Neural progenitor cell (in vitro differentiated cells): ENCODE data around the gene PRG3. TPM values are rescaled to one million over a fixed set of nuclear protein-coding genes. Genes with fewer than 3 reads are reported as not detected.
A peak's percentile ranks its signal among the peaks of the same experiment; 100 is the strongest.

Source experiments
- DNase-seq: peaks from one replicate; pipeline ENCODE4 v3.0.0-alpha.2; 2016; ENCODE audit warnings: low spot score
- H2AFZ ChIP-seq: fragments of 200-600 bp; sonication (generic); replicated peaks from 2 replicates; pipeline ENCODE4 v1.6.1; 2016; ENCODE audit warnings: antibody characterized with exemption
- H3F3A ChIP-seq: fragments of 200-600 bp; sonication (generic); 2 replicates; pipeline ENCODE4 v1.6.1; 2016; ENCODE audit warnings: antibody characterized with exemption, low read depth
- H3K27ac ChIP-seq: fragments of 200-600 bp; sonication (generic); 2 replicates; pipeline ENCODE4 v1.5.1; 2016; ENCODE audit warnings: mild to moderate bottlenecking
- H3K27me3 ChIP-seq: fragments of 200-600 bp; sonication (generic); 2 replicates; pipeline ENCODE4 v1.6.1; 2016; ENCODE audit warnings: mild to moderate bottlenecking, moderate library complexity
- H3K36me3 ChIP-seq: fragments of 200-600 bp; sonication (generic); 2 replicates; pipeline ENCODE4 v1.5.1; 2016
- H3K4me1 ChIP-seq: fragments of 200-600 bp; sonication (generic); 2 replicates; pipeline ENCODE4 v1.6.1; 2016; ENCODE audit warnings: mixed run types
- H3K4me2 ChIP-seq: fragments of 200-600 bp; sonication (generic); 2 replicates; pipeline ENCODE4 v1.6.1; 2016
- H3K4me3 ChIP-seq: fragments of 200-600 bp; sonication (generic); 2 replicates; pipeline ENCODE4 v1.5.1; 2016
- H3K79me2 ChIP-seq: fragments of 200-600 bp; sonication (generic); 2 replicates; pipeline ENCODE4 v1.6.1; 2016; ENCODE audit warnings: low read depth
- H3K9ac ChIP-seq: fragments of 200-600 bp; sonication (generic); 2 replicates; pipeline ENCODE4 v1.6.1; 2016
- H3K9me3 ChIP-seq: fragments of 200-600 bp; sonication (generic); 2 replicates; pipeline ENCODE4 v1.5.1; 2016; ENCODE audit warnings: low read depth
- H4K20me1 ChIP-seq: fragments of 200-600 bp; sonication (generic); 2 replicates; pipeline ENCODE4 v1.6.1; 2016; ENCODE audit warnings: low read depth
- H3K27ac Mint-ChIP-seq: 3 replicates; pipeline ENCODE4 v1.8.0; 2021; ENCODE audit warnings: mixed read lengths
- H3K27me3 Mint-ChIP-seq: 2 replicates; pipeline ENCODE4 v1.8.0; 2022; ENCODE audit warnings: low read depth, mild to moderate bottlenecking, inconsistent platforms, moderate library complexity, mixed read lengths; ENCODE audit not compliant: insufficient read depth
- H3K36me3 Mint-ChIP-seq: 3 replicates; pipeline ENCODE4 v1.8.0; 2021; ENCODE audit warnings: mixed read lengths
- H3K4me1 Mint-ChIP-seq: 3 replicates; pipeline ENCODE4 v1.8.0; 2021; ENCODE audit warnings: mixed read lengths
- H3K4me3 Mint-ChIP-seq: 3 replicates; pipeline ENCODE4 v1.8.0; 2021; ENCODE audit warnings: mild to moderate bottlenecking, moderate library complexity, mixed read lengths
- H3K9me3 Mint-ChIP-seq: 3 replicates; pipeline ENCODE4 v1.8.0; 2020; ENCODE audit warnings: mixed read lengths
- CTCF ChIP-seq: fragments of 200-600 bp; sonication (generic); IDR thresholded peaks from 2 replicates; pipeline ENCODE4 v1.5.1; 2017; ENCODE audit warnings: antibody characterized with exemption, mild to moderate bottlenecking
- EZH2 ChIP-seq: fragments of 200-600 bp; sonication (generic); IDR thresholded peaks from 2 replicates; pipeline ENCODE4 v1.6.1; 2017; ENCODE audit warnings: antibody characterized with exemption, mild to moderate bottlenecking, moderate library complexity
- EZH2phosphoT487 ChIP-seq: fragments of 200-600 bp; sonication (generic); IDR thresholded peaks from 2 replicates; pipeline ENCODE4 v1.6.1; 2017; ENCODE audit warnings: antibody characterized with exemption
- total RNA-seq: library from RNA; depleted of rRNA; stranded (reverse); fragments of >200 nt; gene quantifications from 2 replicates; pipeline ENCODE4 v1.2.3, GENCODE V29; 2015; ENCODE audit warnings: low replicate concordance

Gene PRG3
- total RNA-seq, 1 donor from 2014 or later, result not detected

- H3K9me3 ChIP-seq, result no peaks in the 10 kb centered on the region
Observed at GRCh38 chr11:57422669-57423068, 41.7 kb upstream of the PRG3 start.

GRCh38 chr11:57421805-57422204, 40.9 kb upstream of the PRG3 start:
- no peak overlapping the region for H3K27ac ChIP-seq
- Mint-ChIP-seq H3K27ac (no peak overlapping the region), H3K36me3 (no peaks in the 10 kb centered on the region), H3K4me3 (no peak overlapping the region), H3K9me3 (no peaks in the 10 kb centered on the region), H3K4me1 (peaks cover 19% of the 10 kb centered on the region), H3K27me3 (peaks cover 5% of the 10 kb centered on the region)
- no peak overlapping the region for H3K9ac ChIP-seq
- no peaks in the 10 kb centered on the region for H3K4me1 ChIP-seq
- no peaks in the 10 kb centered on the region for H3K36me3 ChIP-seq
- no peaks in the 10 kb centered on the region for H3K9me3 ChIP-seq
- no peaks in the 10 kb centered on the region for H3K79me2 ChIP-seq
- TF ChIP-seq CTCF (no peak), EZH2 (no peak), EZH2phosphoT487 (no peak)
- H3F3A ChIP-seq, result peaks cover 8% of the 10 kb centered on the region
- H2AFZ ChIP-seq, result no peak overlapping the region
- no peak overlapping the region for H3K4me3 ChIP-seq
- no peak for DNase-seq
- H4K20me1 ChIP-seq, result no peaks in the 10 kb centered on the region
- peaks cover 15% of the 10 kb centered on the region for H3K27me3 ChIP-seq
- H3K4me2 ChIP-seq, result no peak overlapping the region

More at GRCh38 chr11:57422669-57423068, 41.7 kb upstream of the PRG3 start:
- Mint-ChIP-seq H3K36me3 (no peaks in the 10 kb centered on the region), H3K27ac (peak overlapping the region; percentile 14), H3K27me3 (peaks cover 5% of the 10 kb centered on the region), H3K9me3 (no peaks in the 10 kb centered on the region), H3K4me3 (no peak overlapping the region), H3K4me1 (peaks cover 27% of the 10 kb centered on the region)
- no peaks in the 10 kb centered on the region for H3K36me3 ChIP-seq
- H3K4me2 ChIP-seq, result no peak overlapping the region
- H3K27ac ChIP-seq, result no peak overlapping the region
- no peak overlapping the region for H2AFZ ChIP-seq
- H3F3A ChIP-seq, result peaks cover 8% of the 10 kb centered on the region
- no peaks in the 10 kb centered on the region for H4K20me1 ChIP-seq
- DNase-seq, result no peak
- no peak for TF ChIP-seq EZH2
- TF ChIP-seq CTCF, result no peak
- no peak for TF ChIP-seq EZH2phosphoT487
- H3K79me2 ChIP-seq, result no peaks in the 10 kb centered on the region
- H3K9ac ChIP-seq, result no peak overlapping the region
- peaks cover 24% of the 10 kb centered on the region for H3K27me3 ChIP-seq
- H3K4me3 ChIP-seq, result no peak overlapping the region
- no peaks in the 10 kb centered on the region for H3K4me1 ChIP-seq

- Mint-ChIP-seq H3K36me3 (no peaks in the 10 kb centered on the region), H3K9me3 (no peaks in the 10 kb centered on the region), H3K27ac (no peak overlapping the region), H3K4me1 (peaks cover 13% of the 10 kb centered on the region), H3K4me3 (no peak overlapping the region), H3K27me3 (peaks cover 2% of the 10 kb centered on the region)
- H4K20me1 ChIP-seq, result no peaks in the 10 kb centered on the region
- no peak overlapping the region for H3K4me3 ChIP-seq
- H3K27ac ChIP-seq, result no peak overlapping the region
- no peak overlapping the region for H2AFZ ChIP-seq
- TF ChIP-seq CTCF, result no peak
- no peak for TF ChIP-seq EZH2phosphoT487
- TF ChIP-seq EZH2, result no peak
- no peaks in the 10 kb centered on the region for H3K9me3 ChIP-seq
- no peaks in the 10 kb centered on the region for H3K36me3 ChIP-seq
- H3K27me3 ChIP-seq, result peaks cover 8% of the 10 kb centered on the region
- H3K4me1 ChIP-seq, result no peaks in the 10 kb centered on the region
- H3K4me2 ChIP-seq, result no peak overlapping the region
- H3F3A ChIP-seq, result peaks cover 4% of the 10 kb centered on the region
- DNase-seq, result no peak
- H3K9ac ChIP-seq, result no peak overlapping the region
- no peaks in the 10 kb centered on the region for H3K79me2 ChIP-seq
Observed at GRCh38 chr11:57421066-57421465, 40.1 kb upstream of the PRG3 start.
